Measurements from ENCODE around the gene KLLN. TPM values are rescaled to one million over a fixed set of nuclear protein-coding genes. Genes with fewer than 3 reads are reported as not detected.

The KLLN gene
- total and polyA plus RNA-seq, 2 of the 13 experiments (the other 11 are each of a cell fraction or from before 2014, with no cell fraction given) = 0.08 to 0.44 TPM

DNA sequence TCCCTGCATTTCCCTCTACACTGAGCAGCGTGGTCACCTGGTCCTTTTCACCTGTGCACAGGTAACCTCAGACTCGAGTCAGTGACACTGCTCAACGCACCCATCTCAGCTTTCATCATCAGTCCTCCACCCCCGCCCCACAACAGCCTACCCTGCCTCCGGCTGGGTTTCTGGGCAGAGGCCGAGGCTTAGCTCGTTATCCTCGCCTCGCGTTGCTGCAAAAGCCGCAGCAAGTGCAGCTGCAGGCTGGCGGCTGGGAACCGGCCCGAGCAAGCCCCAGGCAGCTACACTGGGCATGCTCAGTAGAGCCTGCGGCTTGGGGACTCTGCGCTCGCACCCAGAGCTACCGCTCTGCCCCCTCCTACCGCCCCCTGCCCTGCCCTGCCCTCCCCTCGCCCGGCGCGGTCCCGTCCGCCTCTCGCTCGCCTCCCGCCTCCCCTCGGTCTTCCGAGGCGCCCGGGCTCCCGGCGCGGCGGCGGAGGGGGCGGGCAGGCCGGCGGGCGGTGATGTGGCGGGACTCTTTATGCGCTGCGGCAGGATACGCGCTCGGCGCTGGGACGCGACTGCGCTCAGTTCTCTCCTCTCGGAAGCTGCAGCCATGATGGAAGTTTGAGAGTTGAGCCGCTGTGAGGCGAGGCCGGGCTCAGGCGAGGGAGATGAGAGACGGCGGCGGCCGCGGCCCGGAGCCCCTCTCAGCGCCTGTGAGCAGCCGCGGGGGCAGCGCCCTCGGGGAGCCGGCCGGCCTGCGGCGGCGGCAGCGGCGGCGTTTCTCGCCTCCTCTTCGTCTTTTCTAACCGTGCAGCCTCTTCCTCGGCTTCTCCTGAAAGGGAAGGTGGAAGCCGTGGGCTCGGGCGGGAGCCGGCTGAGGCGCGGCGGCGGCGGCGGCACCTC lies at the start of gene KLLN, which contains the start of gene PTEN (continued):
- TF ChIP-seq, protein P1, sequence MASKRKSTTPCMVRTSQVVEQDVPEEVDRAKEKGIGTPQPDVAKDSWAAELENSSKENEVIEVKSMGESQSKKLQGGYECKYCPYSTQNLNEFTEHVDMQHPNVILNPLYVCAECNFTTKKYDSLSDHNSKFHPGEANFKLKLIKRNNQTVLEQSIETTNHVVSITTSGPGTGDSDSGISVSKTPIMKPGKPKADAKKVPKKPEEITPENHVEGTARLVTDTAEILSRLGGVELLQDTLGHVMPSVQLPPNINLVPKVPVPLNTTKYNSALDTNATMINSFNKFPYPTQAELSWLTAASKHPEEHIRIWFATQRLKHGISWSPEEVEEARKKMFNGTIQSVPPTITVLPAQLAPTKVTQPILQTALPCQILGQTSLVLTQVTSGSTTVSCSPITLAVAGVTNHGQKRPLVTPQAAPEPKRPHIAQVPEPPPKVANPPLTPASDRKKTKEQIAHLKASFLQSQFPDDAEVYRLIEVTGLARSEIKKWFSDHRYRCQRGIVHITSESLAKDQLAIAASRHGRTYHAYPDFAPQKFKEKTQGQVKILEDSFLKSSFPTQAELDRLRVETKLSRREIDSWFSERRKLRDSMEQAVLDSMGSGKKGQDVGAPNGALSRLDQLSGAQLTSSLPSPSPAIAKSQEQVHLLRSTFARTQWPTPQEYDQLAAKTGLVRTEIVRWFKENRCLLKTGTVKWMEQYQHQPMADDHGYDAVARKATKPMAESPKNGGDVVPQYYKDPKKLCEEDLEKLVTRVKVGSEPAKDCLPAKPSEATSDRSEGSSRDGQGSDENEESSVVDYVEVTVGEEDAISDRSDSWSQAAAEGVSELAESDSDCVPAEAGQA (IDR thresholded peaks at IDR 0.05; ENCODE audit: low read depth) = peak; percentile 77; the same call in 1 of the 2 replicates
- TF ChIP-seq, protein P1 (CRISPR knock-in tag; IDR thresholded peaks at IDR 0.05; ENCODE audit: borderline replicate concordance) = peak; percentile 41; the same call in 1 of the 2 replicates
- TF ChIP-seq ZNF552 (CRISPR knock-in tag; IDR thresholded peaks at IDR 0.05; ENCODE audit: borderline replicate concordance) (0 out of 2 replicates have a peak, but pooled peaks have one; percentile 27), ZNF83 (CRISPR knock-in tag; IDR thresholded peaks at IDR 0.05; ENCODE audit: borderline replicate concordance) (no peak), ZNF225 (CRISPR knock-in tag; IDR thresholded peaks at IDR 0.05) (no peak), ATF1 (CRISPR knock-in tag; IDR thresholded peaks at IDR 0.05) (no peak), ZNF652 (CRISPR knock-in tag; IDR thresholded peaks at IDR 0.05; ENCODE audit: borderline replicate concordance, low read depth) (no peak), HES4 (CRISPR knock-in tag; IDR thresholded peaks at IDR 0.05; ENCODE audit: borderline replicate concordance) (no peak), NFYC (CRISPR knock-in tag; IDR thresholded peaks at IDR 0.05) (peak; percentile 25; the same call in 1 of the 2 replicates), ZNF777 (CRISPR knock-in tag; IDR thresholded peaks at IDR 0.05) (peak; percentile 76)
- TF ChIP-seq, protein P2, sequence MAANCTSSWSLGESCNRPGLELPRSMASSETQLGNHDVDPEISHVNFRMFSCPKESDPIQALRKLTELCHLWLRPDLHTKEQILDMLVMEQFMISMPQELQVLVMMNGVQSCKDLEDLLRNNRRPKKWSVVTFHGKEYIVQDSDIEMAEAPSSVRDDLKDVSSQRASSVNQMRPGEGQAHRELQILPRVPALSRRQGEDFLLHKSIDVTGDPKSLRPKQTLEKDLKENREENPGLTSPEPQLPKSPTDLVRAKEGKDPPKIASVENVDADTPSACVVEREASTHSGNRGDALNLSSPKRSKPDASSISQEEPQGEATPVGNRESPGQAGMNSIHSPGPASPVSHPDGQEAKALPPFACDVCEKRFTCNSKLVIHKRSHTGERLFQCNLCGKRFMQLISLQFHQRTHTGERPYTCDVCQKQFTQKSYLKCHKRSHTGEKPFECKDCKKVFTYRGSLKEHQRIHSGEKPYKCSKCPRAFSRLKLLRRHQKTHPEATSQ (CRISPR knock-in tag; IDR thresholded peaks at IDR 0.05; ENCODE audit: borderline replicate concordance) = 0 out of 2 replicates have a peak, but pooled peaks have one; percentile 52
- TF ChIP-seq, protein P3, sequence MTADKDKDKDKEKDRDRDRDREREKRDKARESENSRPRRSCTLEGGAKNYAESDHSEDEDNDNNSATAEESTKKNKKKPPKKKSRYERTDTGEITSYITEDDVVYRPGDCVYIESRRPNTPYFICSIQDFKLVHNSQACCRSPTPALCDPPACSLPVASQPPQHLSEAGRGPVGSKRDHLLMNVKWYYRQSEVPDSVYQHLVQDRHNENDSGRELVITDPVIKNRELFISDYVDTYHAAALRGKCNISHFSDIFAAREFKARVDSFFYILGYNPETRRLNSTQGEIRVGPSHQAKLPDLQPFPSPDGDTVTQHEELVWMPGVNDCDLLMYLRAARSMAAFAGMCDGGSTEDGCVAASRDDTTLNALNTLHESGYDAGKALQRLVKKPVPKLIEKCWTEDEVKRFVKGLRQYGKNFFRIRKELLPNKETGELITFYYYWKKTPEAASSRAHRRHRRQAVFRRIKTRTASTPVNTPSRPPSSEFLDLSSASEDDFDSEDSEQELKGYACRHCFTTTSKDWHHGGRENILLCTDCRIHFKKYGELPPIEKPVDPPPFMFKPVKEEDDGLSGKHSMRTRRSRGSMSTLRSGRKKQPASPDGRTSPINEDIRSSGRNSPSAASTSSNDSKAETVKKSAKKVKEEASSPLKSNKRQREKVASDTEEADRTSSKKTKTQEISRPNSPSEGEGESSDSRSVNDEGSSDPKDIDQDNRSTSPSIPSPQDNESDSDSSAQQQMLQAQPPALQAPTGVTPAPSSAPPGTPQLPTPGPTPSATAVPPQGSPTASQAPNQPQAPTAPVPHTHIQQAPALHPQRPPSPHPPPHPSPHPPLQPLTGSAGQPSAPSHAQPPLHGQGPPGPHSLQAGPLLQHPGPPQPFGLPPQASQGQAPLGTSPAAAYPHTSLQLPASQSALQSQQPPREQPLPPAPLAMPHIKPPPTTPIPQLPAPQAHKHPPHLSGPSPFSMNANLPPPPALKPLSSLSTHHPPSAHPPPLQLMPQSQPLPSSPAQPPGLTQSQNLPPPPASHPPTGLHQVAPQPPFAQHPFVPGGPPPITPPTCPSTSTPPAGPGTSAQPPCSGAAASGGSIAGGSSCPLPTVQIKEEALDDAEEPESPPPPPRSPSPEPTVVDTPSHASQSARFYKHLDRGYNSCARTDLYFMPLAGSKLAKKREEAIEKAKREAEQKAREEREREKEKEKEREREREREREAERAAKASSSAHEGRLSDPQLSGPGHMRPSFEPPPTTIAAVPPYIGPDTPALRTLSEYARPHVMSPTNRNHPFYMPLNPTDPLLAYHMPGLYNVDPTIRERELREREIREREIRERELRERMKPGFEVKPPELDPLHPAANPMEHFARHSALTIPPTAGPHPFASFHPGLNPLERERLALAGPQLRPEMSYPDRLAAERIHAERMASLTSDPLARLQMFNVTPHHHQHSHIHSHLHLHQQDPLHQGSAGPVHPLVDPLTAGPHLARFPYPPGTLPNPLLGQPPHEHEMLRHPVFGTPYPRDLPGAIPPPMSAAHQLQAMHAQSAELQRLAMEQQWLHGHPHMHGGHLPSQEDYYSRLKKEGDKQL (CRISPR knock-in tag; IDR thresholded peaks at IDR 0.05; ENCODE audit: low read depth) = no peak

All from HepG2 (cell line).